ENCODE results near the gene DUSP23.

DUSP23 gene

DNA sequence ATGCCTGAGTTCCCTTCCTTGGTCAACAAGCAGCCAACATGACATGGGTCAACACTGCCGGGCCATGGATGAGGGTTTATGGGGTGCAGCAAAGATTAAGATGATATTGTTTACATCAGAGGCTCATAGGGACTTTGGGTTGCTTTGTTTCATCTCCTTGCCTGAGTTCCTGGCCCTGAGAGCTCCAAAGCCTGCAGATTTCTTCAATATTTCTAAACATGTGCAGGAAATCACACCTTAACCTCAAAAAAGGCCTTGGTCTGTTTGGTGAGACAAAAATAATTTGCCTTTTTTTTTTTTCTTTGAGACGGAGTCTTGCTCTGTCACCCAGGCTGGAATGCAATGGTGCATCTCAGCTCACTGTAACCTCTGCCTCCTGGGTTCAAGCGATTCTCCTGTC lies 46.8 kb downstream of the DUSP23 start:
- no peak for DNase-seq

DNA sequence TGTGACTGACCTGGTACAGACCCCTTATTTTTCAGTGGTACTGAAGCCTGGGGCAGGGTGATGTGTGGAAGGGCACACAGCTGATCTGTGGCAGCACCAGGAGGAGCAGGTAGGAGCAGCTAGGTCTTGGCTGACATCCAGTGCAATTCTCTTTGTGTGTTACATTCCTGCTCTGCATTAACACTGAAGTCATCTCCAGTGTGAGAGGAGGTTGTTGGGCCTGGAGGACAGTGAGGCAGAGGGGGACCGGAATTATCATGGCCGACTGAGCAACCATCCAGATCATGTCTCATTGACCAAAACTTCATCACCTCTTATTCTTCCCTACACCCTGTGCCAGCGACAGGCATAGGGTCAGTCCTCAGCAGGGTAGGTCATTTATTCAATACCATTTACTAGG lies 47.4 kb downstream of the DUSP23 start:
- DNase-seq: no peak

DNA sequence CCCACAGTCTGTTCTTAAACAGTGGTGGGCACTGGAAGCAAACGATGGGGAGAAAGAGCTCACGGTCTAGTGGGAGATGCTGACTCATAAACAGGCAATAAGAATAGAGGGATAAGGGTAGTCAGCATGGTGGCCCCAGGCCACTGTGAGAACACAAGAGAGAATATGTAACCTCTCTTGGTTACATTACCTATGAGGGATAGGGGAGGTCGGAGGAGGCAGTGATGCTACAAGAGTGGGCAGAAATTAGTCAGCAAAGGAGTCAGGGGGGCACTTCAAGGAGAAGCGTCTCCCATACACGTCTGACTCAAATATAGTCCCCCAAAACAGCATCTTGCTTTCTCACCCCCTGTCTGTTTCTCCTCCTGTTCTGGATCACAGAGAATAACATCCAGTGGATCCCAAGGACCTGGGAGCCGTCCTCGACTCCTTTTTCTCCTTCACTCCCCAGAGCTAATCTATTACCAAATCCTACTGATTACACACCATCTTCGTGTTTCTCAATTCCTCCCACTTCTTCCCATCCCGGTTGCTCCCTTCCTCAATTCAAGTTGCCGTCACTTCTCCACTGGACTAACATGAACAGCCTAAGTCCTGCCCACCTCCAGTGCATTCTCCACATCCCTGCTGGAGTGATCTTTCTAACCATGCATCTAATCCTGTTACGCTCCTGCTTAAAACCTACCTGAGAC lies 48.0 kb downstream of the DUSP23 start:
- no peak for DNase-seq

DNA sequence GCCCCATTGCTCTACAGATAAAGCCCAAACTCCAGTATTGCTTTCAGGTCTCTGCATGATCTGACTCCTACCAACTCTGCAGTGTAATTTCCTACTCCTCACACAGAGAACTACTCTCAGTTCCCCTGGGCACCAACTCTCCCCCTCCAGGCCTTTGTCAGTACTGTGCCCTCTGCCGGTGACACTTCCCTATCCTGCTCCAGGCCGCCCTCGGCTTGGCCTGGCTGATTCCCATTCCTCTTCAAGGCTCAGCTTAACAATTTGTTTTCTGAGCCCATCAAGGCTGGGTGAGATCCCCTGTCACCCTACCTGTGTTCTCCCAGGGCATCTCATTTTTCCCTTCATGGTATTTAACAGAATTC lies 48.5 kb downstream of the DUSP23 start:
- DNase-seq: peak in 20 of 51 donors; percentile 3 to 37 (median 14)

GRCh38 chr1:159829822-159830465 lies 49.2 kb downstream of the DUSP23 start:
- no peak for DNase-seq

DNA sequence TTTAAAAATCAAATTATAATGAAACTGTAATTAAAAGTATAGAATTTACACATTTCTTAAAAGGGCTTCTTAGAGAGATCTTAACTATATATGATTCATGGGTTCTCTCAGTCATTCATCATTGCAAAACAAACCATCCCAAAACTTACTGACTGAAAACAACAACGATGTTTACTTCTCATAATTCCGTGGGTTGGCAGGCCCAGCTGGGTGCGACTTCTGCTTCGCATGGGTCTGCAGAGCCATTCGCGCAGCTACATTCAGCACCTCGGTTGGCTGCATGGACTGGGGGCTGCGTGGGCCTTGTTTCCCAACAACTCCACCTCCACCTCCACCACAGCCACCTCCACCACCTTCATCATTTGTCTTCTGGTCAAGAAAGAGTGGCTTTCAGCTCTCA lies 50.0 kb downstream of the DUSP23 start:
- DNase-seq: no peak

DNA sequence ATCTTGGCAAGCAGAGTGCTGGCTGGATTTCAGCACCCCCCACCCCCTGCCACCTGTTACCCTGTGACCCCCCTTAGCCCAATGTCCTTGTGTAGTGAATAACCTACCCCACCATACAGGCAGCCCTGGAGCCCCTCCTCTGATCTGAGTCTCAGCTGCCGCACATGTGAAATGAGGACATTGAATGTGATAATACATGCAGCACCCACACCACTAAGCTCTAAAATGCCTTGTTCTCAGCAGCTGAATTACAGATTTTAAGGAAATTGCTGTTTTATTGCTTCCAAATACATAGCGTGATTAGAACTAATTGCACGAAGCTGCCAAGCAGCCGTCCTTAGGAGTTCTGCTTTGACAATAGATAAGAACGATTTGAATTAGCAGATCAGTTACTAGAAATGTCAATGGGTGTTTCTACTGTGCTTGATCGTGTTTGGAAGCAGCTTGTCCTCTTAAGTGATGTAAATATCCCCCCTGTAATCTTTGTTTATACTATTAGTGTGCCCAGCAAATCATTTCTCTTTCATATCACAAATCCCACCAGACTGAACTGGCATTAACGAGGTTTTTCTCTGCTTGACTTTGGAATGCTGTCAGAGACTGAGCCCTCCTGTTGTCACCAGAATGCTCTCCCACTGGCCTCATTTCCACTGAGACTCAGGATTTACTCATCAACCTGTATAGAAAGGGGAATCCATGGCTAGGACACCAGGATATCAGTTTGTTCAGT lies 50.8 kb downstream of the DUSP23 start:
- peak in 1 of 51 donors; percentile 11 for DNase-seq
